HG03565 (cell line): ENCODE data around the gene SLFN12.
A peak's percentile ranks its signal among the peaks of the same experiment; 100 is the strongest.
"Not testable (repeated sequence)": the region's sequence is repeated elsewhere in the genome, so short reads cannot be mapped to it uniquely, and the experiment has no call there.

Source experiments
- ATAC-seq: cut with Tn5 transposase; IDR thresholded peaks from one replicate; pipeline ENCODE4 v1.9.1; 2021; ENCODE audit warnings: mild to moderate bottlenecking, moderate library complexity; ENCODE audit not compliant: unreplicated experiment

SLFN12 gene

DNA sequence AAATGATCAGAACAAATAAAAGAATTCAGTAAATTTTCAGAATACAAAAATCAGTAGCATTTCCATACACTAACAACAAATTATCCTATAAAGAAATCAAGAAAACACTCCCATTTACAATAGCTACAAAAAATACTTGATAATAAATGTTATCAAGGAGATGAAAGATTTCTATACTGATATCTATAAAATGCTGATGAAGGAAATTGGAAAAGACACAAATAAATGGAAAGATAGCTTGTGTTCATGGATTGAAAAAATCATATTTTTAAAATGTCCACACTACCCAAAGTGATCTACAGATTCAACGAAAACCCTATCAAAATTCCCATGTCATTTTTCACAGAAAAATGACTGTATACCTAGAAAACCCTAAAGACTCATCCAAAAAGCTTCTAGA lies 18.1 kb downstream of the SLFN12 start:
- ATAC-seq = no peak

DNA sequence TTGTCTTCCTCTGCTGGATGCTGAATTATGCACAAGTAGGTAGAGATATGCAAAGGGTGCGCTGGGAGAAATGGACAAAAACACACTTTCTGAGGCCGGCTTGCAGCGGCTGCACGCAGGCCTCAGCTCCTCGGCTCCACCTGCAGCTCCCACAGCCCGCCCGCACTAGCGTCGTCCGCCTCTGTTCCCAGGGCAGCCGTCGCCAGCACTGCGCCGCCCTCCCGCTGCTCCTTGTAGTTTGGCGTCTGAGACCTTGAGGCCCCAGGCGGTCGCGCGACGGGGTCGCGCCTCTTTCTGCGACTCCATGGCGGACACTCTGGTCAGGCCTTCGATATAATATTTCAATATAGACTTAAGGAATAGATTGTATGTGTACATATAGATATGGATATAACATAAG lies 24.8 kb downstream of the SLFN12 start:
- ATAC-seq = no peak

DNA sequence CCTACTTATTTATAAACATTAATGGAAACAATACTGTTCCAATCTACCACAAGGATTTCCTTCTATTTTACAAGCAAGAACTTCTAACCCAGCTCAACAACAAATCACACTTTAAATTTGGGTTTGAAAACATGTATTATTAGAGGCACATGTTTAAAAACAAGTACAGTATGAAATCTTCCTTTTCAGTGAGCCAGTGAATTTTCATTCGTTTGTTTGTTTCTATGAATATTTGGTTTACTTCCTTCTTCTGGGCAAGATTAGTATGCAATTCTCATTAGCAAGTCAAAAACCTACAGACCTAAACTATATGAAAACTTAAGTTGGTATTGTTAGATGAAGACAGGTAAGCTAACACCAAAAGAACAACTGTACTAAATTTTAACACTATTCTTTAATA lies 25.7 kb downstream of the SLFN12 start:
- no peak for ATAC-seq

DNA sequence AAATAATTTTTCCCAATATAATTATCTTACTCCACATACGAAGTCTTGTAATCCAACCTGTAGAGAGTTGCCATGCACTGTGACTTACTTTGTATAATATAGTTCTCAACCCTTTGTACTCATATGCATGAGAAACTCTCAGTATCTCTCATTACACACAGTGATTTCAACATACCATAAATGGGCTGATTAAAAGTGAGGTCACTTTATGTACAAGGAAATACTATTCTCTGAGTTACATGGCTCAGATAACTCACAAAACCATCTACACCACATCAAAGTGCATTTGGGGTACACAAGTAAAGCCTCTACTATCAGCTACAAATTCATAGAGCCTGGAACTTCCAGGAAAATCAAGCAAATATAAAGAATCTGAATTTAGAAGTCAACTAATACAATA lies 27.9 kb downstream of the SLFN12 start:
- no peak for ATAC-seq

DNA sequence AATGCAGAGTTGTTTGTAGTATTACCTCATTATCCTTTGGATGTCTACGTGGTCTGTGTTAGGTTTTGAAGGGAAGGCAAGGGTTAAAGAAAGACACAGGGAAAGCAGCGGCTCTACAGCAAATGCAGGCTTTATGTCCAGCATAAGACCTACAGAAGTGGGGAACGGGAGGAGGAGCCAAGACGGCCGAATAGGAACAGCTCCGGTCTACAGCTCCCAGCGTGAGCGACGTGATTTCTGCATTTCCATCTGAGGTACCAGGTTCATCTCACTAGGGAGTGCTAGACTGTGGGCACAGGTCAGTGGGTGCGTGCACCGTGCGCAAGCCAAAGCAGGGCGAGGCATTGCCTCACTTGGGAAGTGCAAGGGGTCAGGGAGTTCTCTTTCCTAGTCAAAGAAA lies 38.5 kb downstream of the SLFN12 start:
- ATAC-seq = not testable (repeated sequence)

DNA sequence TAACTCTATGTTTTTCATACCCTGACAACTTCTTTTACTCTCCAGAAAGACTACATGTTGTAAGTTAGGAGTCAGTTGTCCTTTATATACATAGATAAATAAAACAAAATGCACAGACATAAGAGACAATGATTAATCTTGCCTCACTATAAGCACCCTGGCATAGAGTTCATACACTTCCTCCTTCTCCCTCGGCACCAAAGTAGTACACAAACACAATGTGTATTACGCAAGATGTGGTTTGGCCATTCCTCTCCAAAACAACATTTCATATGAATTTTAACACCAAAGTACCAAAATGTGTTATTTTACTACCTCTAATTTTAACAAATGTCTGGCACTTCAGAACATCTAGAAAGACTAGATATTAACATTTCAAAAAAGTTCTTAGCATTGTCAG lies 41.6 kb downstream of the SLFN12 start:
- ATAC-seq = no peak

DNA sequence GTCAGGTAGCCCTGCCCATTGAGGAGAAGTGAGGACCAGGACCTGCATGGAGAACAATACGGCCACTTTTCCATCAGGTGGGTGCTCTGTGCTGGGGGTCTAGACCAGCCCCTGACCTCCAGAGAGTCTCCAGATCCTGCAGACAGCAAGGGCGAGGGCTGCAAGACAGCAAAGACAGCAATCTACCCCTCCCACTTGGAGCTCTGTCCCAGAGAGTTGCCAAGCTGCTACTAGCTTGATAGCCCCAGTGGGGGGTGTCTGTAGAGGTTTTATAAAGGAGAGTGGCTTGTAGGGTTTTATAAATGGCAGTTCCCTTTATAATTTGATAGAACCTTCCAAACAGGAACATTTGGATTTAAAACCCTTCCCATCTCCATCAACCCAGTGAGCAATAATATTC lies 42.1 kb downstream of the SLFN12 start:
- ATAC-seq = no peak

DNA sequence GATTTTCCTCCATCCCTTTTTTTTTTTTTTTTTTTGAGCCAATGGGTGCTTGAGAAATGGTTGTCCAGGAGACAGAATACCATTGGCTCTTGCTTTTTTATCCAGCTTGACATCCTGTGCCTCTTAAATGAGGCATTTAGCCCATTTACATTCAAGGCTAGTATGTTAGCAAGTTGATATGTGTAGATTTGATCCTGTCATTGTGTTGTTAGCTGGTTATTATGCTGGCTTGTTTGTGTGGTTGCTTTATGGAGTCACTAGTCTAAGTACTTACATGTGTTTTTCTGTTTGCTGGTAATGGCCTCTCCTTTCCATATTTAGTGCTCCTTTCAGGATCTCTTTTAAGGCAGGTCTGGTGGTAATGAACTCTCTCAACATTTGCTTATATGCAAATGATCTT lies 44.8 kb downstream of the SLFN12 start:
- no peak for ATAC-seq

DNA sequence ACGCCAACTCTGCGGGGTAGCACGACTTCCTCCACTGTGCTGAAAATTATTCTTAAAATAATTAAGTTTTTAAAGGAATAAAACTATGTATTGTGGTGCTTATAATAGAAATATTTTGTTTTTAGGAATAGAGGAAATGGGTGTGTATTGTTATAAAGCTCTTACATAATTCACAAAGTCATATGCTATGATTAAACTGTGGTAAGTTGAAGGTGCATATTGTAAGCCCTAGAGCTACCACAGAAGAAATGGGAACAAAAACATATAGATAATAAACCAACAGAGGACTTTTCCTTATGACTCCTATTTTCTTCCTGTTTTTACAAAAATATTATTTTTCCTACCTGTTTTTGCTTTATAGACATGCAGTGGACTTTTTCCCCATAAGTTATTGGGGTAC lies 54.6 kb downstream of the SLFN12 start:
- ATAC-seq = no peak

DNA sequence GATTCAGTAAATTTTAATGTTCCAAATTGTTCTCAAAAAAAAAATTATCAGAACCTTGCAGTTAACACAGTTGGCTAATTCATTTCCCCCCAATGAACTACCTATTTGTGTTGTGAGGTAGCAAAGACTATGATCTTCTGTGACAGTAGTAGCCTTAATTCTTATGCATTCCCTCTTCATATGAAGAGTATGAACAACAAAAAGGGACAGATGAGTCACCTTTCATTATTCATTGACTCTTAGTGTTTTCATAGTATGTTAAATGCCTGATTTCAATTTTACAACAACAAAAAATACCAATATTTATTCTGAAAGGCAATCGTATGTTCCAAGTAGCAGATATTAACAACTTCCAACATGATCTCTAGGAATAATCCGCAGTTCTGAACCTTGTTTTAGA lies 55.2 kb downstream of the SLFN12 start:
- no peak for ATAC-seq

DNA sequence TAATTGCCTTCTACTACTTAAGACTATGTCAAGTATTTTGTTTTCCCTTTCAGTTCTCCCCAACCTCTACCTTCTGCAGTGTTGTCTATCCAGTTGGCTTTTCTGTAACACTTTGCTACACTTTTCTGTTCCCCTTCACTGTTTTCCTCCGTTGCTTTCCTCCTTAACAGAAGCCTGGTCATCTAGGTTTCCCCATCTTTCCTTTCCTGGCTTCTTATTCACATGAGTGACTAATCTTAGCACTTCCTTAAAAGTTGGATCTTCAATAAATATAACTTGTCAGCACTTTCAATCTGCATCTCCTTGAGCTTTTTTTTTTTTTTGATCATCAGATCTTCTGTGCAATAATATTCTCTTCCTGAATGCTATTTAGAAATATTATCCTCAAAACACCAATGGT lies 56.1 kb downstream of the SLFN12 start:
- ATAC-seq = no peak

DNA sequence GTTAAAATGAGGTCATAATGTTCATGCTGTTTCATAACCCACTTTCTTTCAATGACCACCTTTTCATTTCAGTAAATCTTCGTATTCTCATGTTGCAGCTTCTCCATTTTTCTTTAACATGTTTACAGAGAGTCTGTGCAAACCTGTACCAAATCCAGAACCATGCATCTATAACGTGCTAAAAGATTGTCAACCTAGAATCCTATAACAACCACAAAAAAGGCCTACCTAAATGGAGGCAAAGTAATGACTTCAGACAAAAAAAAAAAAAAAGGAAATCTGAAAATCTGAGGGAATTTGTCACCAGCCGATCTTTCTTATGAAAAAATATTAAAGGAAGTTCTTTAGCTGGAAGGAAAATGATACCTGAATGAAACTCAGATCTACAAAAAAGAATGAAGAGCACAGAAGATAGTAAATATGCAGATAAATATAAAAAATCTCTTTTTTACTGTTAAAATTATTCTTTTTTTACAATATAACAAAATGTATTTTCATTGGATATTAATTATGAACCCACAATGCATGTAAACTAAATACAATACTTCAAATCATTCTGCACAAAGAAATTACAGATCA lies 57.4 kb downstream of the SLFN12 start:
- no peak for ATAC-seq

DNA sequence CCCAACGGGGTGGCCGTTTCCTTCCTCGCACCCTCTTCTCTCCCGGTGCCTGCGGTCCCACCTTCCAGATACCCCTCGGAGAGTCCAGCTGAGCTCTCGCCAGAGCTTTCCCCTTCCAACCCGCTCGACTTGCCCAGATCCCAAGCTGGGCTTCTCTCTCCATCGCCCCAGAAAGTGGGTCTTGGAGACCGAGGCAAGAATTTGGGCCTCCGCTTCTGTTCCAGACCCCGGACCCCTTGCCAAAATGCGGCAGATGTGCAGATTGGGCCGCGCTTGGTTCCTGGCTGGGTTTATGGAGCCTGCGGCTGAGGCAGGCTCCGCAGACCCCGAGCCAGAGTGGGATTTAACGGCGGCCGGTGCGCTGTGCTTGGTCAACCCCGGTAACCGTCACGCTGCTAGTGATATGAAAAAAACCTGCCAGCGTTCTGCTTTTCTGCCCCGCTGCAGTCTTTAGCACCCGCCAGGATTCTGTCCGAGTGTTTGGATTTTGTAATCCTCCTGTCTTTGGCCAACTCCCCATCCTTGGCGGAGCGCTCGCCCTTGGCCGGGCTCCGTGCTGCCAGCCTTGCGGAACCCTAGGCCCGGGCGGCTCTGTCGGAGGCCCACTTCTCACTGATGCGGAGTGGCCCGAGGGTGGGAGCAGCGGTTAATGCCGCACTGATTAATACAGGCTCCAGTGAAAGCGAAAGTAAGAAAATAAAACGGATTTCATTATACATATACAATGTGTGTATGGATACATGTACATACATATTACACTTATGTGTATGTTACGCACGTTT lies 58.1 kb downstream of the SLFN12 start:
- ATAC-seq = no peak

DNA sequence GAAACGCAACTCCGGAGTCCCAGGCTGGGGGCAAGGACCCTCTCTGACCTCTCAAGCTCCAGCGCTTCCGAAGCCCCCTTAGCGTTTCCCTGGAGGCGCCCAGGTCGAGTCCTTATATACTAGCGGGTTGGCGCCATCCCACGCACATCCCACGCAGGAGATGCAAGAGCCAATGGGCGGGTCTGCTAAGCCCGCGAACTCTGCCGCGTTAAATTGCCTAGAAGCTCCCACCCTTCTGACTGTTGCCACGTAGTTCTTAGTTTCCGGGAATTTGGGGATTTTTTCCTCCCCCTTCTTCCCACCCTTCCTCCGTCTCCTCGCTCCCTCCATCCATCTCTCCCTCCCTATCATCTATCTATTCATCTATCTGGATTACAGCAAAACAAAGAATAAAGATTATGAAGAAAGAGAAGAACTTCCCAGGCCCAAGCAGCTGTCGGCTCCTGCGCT lies 58.7 kb downstream of the SLFN12 start, which contains the start of gene SLFN11:
TSS of gene SLFN11 (minus strand) at position 88 of the 450 bp plus-strand sequence. CDS start 9,814 bp downstream, outside the sequence.
- ATAC-seq = no peak

DNA sequence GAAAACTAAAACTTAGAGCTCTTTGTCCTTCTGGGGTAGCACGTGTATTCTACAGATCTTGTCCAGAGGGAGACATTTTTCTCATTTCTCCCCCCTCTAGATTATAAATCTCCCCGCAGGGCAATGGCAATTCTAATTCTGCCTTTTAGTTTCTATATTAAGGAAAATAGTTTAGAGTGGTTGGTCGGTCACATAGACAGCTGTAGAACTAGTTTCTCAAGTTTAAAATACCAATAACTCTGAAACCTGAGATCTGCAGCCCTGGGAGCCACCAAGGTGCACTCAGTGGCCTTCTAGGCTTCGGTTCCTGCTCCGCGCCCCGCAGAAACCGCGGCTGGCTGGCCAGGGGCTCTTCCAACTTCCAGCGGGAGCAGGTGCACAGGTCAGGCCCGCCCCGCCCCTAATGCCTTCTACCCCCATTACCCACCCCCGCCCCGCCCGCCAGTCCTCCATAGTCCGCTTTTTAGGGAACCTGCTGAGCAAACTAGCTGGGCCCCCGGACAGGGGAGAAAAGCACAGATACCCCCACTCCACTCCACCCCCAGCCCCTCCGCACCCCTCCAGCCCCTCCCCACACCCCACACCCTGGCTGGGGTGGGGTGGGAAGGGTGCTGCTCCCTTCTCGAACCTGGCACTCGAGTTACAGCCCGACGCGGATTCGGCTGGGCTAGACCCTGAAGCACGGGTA lies 59.3 kb downstream of the SLFN12 start:
- no peak for ATAC-seq

DNA sequence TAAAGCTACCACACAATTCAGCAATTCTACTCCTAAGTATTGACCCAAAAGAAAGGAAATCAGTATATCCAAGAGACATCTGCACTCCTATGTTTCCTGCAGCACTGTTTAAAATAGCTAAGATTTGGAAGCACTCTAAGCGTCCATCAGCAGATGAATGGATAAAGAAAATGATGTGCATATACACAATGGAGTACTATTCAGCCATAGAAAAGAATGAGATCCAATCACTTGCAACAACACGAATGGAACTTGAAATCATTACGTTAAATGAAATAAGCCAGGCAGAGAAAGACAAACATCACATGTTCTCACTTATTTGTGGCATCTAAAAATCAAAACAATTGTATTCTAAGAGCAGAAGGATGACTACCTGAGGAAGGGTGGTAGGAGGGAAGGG lies 60.4 kb downstream of the SLFN12 start:
- ATAC-seq = no peak

DNA sequence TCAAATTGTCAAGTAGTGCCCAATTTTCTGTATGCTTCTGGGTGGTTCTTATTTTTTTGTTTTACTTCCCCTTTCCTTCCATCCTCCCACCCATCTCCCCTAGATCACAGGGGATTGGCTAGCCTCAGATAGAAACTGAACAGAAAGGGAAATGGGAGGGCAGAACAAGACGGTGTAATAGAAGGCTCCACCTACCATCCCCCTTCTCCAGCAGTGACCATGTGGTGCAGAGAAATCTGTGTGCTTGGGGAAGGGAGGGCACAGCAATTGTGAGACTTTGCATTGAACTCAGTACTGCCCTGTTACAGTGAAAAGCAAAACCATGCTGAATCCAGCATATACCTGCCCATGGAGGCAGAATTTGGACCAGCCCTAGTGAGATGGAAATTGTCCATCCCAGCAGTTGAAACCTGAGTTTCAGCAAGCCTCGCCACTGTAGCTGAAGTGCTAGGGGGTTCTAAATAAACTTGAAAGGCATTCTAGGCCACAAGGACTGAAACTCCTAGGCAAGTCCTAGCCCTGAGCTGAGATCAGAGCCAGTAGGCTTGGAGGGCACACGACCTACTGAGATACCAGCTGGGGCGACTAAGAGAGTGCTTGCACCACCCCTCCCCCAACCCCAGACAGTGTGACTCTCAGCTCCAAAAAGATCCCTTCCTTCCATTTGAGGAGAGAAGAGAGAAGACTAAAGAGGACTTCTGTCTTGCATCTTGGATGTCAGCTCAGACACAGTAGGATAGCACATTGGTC lies 64.0 kb downstream of the SLFN12 start:
- peak; percentile 89 for ATAC-seq

DNA sequence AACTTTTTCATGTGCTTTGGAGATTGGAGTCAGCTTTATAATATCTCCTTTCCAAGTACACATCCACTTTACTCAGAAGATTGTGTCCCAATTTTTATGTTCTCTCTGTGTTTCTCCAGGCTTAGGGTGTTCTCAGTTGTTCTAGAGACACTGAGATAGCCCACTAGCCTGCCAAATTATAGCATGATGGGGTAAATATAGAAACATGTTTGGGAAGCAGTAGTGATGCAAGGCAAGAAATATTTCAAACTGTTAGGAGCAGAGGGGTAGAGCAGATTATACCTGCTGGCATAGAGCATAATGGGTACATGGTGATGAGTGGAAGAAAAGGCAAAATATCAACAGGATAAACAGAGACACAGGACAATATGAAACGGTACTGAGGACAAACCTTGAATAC lies 71.3 kb downstream of the SLFN12 start:
- no peak for ATAC-seq
